NB4 (cell line): ENCODE data around the gene TRAPPC3.

ENCODE experiments used
- DNase-seq: peaks from one replicate; pipeline ENCODE4 v3.0.0; 2010; ENCODE audit warnings: low read depth
- H3K4me3 ChIP-seq: one replicate; pipeline ENCODE4 v1.5.1; 2011; ENCODE audit warnings: mild to moderate bottlenecking, low read depth, low read length, moderate library complexity
- MYC ChIP-seq: IDR thresholded peaks from 2 replicates; pipeline ENCODE4 v1.6.1; 2011; ENCODE audit warnings: low read depth, low read length
- POLR2A ChIP-seq: IDR thresholded peaks from 2 replicates; pipeline ENCODE4 v1.6.1; 2011; ENCODE audit warnings: mild to moderate bottlenecking; ENCODE audit not compliant: insufficient read length; ENCODE audit errors: extremely low read depth
- TF ChIP-seq, protein P1 (sequence below): IDR thresholded peaks from 2 replicates; pipeline ENCODE4 v1.6.1; 2011; ENCODE audit warnings: low read depth, low read length
- TF ChIP-seq, protein P2 (sequence below): IDR thresholded peaks from one replicate; pipeline ENCODE4 v1.5.1; 2012; ENCODE audit warnings: low read depth, low read length

The TRAPPC3 gene

DNA sequence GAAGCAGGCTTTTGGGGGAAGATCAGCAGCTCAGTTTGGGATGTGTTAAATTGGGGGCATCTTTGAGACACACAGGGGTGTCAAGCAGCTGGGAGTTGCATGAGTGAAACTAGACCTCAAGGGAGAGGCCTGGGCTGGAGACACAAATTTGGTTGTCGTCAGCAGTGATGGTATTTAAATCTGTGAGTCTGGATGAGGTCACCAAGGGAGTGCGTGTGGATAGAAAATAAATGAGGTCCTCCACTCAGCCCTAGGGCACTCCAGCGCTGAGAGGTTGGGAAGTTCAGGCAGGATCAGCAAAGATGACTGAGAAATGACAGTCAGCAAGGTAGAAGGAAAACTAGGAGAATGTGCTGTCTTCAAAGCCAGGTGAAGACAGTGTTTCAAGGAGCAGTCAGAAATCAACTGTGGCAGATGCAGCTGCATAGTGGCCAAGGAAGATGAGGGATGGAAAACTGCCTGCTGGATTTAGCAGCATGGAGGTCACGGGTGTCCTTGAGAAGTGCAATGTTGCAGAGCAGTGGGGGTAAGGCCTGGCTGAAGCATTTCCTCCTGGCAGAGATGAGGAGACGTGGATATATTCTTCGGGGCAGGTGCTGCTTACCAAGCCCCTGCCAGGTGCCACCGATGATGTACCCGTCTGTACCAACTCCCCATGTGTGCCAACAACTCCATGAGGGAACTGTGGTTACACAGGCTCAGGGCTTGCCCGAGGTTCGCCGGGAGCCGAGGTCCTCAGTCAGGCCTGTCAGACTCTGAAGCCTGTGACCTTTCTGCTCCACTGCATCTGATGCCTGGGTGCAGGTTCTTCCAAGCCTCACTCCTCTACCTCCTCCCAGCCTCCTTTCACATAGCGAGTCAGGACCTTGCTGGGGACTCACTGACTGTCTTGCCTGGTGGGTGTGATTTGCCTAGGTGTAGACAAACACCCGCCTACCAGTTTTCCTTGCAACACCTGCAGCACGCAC is 17.9 kb upstream of the TRAPPC3 start:
- DNase-seq = no peak
- TF ChIP-seq, protein P1, sequence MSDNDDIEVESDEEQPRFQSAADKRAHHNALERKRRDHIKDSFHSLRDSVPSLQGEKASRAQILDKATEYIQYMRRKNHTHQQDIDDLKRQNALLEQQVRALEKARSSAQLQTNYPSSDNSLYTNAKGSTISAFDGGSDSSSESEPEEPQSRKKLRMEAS = no peak
- TF ChIP-seq POLR2A = no peak
- TF ChIP-seq, protein P2, sequence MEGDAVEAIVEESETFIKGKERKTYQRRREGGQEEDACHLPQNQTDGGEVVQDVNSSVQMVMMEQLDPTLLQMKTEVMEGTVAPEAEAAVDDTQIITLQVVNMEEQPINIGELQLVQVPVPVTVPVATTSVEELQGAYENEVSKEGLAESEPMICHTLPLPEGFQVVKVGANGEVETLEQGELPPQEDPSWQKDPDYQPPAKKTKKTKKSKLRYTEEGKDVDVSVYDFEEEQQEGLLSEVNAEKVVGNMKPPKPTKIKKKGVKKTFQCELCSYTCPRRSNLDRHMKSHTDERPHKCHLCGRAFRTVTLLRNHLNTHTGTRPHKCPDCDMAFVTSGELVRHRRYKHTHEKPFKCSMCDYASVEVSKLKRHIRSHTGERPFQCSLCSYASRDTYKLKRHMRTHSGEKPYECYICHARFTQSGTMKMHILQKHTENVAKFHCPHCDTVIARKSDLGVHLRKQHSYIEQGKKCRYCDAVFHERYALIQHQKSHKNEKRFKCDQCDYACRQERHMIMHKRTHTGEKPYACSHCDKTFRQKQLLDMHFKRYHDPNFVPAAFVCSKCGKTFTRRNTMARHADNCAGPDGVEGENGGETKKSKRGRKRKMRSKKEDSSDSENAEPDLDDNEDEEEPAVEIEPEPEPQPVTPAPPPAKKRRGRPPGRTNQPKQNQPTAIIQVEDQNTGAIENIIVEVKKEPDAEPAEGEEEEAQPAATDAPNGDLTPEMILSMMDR = no peak
- TF ChIP-seq MYC = no peak
- H3K4me3 ChIP-seq = no peak overlapping the region

DNA sequence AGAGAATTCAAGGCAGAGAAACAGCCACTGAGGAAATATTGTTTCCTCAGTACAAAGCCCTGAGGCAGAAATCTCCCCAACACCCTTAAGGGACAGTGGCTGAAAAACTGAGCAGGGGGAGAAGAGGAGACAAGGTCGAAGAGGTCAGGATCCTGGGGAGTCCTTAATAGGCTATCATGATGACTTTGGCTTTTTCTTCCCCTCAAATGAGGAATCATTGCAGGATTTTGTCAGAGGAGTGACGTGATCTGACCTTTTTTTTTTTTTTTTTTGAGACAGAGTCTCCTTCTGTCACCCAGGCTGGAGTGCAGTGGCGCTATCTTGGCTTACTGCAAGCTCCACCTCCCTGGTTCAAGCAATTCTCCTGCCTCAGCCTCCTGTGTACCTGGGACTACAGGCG is 16.9 kb upstream of the TRAPPC3 start:
- no peak overlapping the region for H3K4me3 ChIP-seq
- TF ChIP-seq, protein P1 = no peak
- TF ChIP-seq POLR2A (no peak), MYC (no peak)
- TF ChIP-seq, protein P2 = no peak
- no peak for DNase-seq

DNA sequence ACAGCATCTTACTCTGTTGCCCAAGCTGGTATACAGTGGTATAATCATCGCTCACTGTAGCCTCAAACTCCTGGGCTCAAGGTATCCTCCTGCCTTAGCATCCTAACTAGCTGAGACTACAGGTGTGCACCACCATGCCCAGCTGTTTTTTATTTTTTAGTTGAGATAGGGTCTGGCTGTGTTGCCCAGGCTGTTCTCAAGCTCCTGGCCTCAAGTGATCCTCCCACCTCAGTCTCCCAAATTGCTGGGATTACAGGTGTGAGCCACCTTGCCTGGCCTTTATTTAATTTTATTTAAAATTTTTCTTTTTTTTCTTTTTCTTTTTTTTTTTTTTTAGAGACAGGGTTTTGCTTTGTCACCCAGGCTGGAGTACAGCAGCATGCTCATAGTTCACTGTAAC is 15.9 kb upstream of the TRAPPC3 start:
- no peak for DNase-seq
- TF ChIP-seq, protein P2 = no peak
- TF ChIP-seq POLR2A (no peak), MYC (no peak)
- TF ChIP-seq, protein P1 = no peak
- no peak overlapping the region for H3K4me3 ChIP-seq

DNA sequence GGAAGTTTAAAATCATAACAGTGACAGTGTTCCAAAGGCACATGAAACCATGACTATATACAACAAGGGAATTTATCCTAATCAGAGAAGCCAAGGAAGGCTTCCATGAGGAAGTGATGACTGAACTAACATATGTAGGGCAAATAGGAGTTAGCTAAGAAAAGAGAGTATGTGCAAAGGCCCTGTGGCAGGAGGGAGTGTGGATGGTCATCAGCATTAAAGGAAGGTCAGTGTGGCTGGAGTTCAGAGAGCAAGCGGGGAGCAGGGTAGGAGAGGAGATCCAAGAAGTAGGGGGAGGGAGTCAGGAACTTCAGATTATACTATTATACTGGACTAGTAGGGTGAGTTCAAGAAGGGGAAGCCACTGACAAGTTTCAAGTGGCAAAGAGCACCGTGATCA is 15.1 kb upstream of the TRAPPC3 start:
- TF ChIP-seq, protein P2 = no peak
- TF ChIP-seq MYC (no peak), POLR2A (no peak)
- TF ChIP-seq, protein P1 = no peak
- DNase-seq = no peak
- H3K4me3 ChIP-seq = no peak overlapping the region

DNA sequence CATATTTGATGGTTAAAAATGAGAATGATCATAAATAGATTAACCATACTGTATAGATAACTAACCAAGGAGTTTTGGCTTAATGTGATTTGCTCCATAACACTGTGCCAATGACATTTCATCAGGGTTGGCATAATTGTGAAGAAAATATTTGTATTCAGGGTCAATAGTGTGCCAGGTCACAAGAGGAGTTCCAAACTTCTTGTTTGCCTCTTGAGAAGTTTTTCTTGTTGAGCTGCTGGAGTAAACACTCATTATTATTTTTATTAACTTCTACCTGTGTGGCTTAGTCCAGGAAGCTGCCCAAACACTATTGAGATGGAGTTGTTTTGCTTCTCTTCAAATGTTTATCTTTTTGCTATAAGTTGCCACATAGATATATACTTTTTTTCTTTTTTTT is 14.1 kb upstream of the TRAPPC3 start:
- no peak overlapping the region for H3K4me3 ChIP-seq
- TF ChIP-seq POLR2A (no peak), MYC (no peak)
- TF ChIP-seq, protein P1 = no peak
- TF ChIP-seq, protein P2 = no peak
- no peak for DNase-seq
